ENCODE measurements around the gene GNAS.

GRCh38 chr20:58894652-58895447 is 42.3 kb downstream of the GNAS start:
- TF ChIP-seq RBM39 (optimal IDR thresholded peaks at IDR 0.05; ENCODE audit: low read depth, low read length) = no peak
- no peak for TF ChIP-seq YY1 (IDR thresholded peaks at IDR 0.05; ENCODE audit: borderline replicate concordance in 1 of 3, control insufficient read depth in 1 of 3, extremely low read depth in 1 of 3, insufficient read depth in 3 of 3, insufficient read length in 1 of 3, insufficient replicate concordance in 2 of 3, low read depth in 1 of 3, low read length in 2 of 3)
- TF ChIP-seq ZBTB2 (IDR thresholded peaks at IDR 0.05) = no peak
- TF ChIP-seq KDM2B (CRISPR knock-in tag; IDR thresholded peaks at IDR 0.05) = no peak
- TF ChIP-seq ZBED1 (IDR thresholded peaks at IDR 0.05) = no peak
- TF ChIP-seq SP1 (CRISPR knock-in tag; IDR thresholded peaks at IDR 0.05) = no peak
- TF ChIP-seq, protein P1, sequence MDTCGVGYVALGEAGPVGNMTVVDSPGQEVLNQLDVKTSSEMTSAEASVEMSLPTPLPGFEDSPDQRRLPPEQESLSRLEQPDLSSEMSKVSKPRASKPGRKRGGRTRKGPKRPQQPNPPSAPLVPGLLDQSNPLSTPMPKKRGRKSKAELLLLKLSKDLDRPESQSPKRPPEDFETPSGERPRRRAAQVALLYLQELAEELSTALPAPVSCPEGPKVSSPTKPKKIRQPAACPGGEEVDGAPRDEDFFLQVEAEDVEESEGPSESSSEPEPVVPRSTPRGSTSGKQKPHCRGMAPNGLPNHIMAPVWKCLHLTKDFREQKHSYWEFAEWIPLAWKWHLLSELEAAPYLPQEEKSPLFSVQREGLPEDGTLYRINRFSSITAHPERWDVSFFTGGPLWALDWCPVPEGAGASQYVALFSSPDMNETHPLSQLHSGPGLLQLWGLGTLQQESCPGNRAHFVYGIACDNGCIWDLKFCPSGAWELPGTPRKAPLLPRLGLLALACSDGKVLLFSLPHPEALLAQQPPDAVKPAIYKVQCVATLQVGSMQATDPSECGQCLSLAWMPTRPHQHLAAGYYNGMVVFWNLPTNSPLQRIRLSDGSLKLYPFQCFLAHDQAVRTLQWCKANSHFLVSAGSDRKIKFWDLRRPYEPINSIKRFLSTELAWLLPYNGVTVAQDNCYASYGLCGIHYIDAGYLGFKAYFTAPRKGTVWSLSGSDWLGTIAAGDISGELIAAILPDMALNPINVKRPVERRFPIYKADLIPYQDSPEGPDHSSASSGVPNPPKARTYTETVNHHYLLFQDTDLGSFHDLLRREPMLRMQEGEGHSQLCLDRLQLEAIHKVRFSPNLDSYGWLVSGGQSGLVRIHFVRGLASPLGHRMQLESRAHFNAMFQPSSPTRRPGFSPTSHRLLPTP (IDR thresholded peaks at IDR 0.05; ENCODE audit: borderline replicate concordance, extremely low read depth, insufficient read length) = no peak
- TF ChIP-seq, protein P2, sequence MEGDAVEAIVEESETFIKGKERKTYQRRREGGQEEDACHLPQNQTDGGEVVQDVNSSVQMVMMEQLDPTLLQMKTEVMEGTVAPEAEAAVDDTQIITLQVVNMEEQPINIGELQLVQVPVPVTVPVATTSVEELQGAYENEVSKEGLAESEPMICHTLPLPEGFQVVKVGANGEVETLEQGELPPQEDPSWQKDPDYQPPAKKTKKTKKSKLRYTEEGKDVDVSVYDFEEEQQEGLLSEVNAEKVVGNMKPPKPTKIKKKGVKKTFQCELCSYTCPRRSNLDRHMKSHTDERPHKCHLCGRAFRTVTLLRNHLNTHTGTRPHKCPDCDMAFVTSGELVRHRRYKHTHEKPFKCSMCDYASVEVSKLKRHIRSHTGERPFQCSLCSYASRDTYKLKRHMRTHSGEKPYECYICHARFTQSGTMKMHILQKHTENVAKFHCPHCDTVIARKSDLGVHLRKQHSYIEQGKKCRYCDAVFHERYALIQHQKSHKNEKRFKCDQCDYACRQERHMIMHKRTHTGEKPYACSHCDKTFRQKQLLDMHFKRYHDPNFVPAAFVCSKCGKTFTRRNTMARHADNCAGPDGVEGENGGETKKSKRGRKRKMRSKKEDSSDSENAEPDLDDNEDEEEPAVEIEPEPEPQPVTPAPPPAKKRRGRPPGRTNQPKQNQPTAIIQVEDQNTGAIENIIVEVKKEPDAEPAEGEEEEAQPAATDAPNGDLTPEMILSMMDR (IDR thresholded peaks at IDR 0.05 in 2 of 3, conservative IDR thresholded peaks at IDR 0.05 in 1 of 3; ENCODE audit: insufficient read depth in 2 of 3, low read depth in 1 of 3, low read length in 3 of 3) = no peak
- TF ChIP-seq, protein P3, sequence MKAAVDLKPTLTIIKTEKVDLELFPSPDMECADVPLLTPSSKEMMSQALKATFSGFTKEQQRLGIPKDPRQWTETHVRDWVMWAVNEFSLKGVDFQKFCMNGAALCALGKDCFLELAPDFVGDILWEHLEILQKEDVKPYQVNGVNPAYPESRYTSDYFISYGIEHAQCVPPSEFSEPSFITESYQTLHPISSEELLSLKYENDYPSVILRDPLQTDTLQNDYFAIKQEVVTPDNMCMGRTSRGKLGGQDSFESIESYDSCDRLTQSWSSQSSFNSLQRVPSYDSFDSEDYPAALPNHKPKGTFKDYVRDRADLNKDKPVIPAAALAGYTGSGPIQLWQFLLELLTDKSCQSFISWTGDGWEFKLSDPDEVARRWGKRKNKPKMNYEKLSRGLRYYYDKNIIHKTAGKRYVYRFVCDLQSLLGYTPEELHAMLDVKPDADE (conservative IDR thresholded peaks at IDR 0.05; ENCODE audit: control insufficient read depth, low read depth, low read length) = no peak
- TF ChIP-seq ARID2 (IDR thresholded peaks at IDR 0.05) = no peak
